Cardiac fibroblast (primary cell): ENCODE data around the gene BCAP29.
A peak's percentile ranks its signal among the peaks of the same experiment; 100 is the strongest.

ENCODE experiments used
- DNase-seq, 2 donors: peaks; one replicate each; pipeline versions ENCODE4 v3.0.0 to v3.0.0-alpha.2; 2010; ENCODE audit warnings: low read depth in 2 of 2
- H3K4me3 ChIP-seq, 2 donors: replicated peaks in 1 of 2; 1 replicate in 1 of 2; 2 replicates in 1 of 2; pipeline ENCODE4 v1.5.1; 2011; ENCODE audit warnings: low read depth in 2 of 2, low read length in 2 of 2, mild to moderate bottlenecking in 2 of 2, moderate library complexity in 1 of 2
- TF ChIP-seq, protein P1 (sequence below): IDR thresholded peaks from one replicate; pipeline ENCODE4 v1.5.1; 2011; ENCODE audit warnings: low read depth, mild to moderate bottlenecking, low read length, inconsistent platforms

Gene BCAP29

DNA sequence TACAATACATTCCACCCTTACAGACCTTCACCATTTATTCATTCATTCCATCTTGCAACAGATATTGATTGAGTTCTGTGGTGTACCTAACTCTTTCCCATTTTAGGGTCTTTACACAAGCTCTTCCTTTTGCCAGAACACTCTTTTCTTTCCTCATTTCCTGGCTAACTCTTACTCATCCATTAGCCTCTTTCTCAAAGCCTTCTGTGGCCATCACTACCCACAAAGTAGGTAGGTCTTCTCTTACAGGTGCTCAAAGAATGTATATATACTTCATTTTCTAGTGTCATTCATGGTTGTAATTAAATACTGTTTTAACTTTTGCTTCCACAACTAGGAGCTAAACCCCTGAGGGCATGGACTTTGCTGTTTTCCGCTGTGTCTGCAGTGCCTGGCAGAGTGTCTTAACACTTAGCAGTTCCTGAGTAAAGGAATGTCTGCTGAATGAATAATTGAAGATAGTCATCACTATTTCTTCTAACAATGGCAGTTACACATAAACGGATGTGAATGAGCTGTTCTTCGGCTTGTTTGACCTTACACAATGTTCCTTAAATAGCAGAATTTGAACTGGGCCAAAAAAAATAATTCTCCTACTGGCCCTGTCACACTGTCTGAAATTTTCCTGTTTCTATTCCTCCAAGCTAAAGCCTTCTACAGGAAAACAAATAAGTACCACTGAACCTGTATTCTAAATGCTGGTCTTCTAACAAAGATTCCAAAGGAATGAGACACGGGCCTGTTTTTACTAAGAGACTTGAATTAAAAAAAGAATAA lies 15.1 kb downstream of the BCAP29 start:
- H3K4me3 ChIP-seq: no peak overlapping the region
- DNase-seq: peak; percentile 94 to 99

GRCh38 chr7:107596881-107597581 lies 17.0 kb downstream of the BCAP29 start:
- TF ChIP-seq, protein P1, sequence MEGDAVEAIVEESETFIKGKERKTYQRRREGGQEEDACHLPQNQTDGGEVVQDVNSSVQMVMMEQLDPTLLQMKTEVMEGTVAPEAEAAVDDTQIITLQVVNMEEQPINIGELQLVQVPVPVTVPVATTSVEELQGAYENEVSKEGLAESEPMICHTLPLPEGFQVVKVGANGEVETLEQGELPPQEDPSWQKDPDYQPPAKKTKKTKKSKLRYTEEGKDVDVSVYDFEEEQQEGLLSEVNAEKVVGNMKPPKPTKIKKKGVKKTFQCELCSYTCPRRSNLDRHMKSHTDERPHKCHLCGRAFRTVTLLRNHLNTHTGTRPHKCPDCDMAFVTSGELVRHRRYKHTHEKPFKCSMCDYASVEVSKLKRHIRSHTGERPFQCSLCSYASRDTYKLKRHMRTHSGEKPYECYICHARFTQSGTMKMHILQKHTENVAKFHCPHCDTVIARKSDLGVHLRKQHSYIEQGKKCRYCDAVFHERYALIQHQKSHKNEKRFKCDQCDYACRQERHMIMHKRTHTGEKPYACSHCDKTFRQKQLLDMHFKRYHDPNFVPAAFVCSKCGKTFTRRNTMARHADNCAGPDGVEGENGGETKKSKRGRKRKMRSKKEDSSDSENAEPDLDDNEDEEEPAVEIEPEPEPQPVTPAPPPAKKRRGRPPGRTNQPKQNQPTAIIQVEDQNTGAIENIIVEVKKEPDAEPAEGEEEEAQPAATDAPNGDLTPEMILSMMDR: no peak
- no peak overlapping the region for H3K4me3 ChIP-seq

More for the DNA sequence above, 15.1 kb downstream of the BCAP29 start:
- TF ChIP-seq, protein P1: no peak

GRCh38 chr7:107597582-107597916 lies 17.5 kb downstream of the BCAP29 start:
- no peak overlapping the region for H3K4me3 ChIP-seq
- TF ChIP-seq, protein P1: no peak
- no peak for DNase-seq

More at GRCh38 chr7:107596881-107597581, 17.0 kb downstream of the BCAP29 start:
- peak; percentile 52 to 73 for DNase-seq

- H3K4me3 ChIP-seq: no peak overlapping the region
- no peak for DNase-seq
- TF ChIP-seq, protein P1: no peak
Observed at GRCh38 chr7:107597953-107598352, 17.9 kb downstream of the BCAP29 start.

- TF ChIP-seq, protein P1: no peak
- no peak overlapping the region for H3K4me3 ChIP-seq
Observed at GRCh38 chr7:107599262-107599661, 19.2 kb downstream of the BCAP29 start.

DNA sequence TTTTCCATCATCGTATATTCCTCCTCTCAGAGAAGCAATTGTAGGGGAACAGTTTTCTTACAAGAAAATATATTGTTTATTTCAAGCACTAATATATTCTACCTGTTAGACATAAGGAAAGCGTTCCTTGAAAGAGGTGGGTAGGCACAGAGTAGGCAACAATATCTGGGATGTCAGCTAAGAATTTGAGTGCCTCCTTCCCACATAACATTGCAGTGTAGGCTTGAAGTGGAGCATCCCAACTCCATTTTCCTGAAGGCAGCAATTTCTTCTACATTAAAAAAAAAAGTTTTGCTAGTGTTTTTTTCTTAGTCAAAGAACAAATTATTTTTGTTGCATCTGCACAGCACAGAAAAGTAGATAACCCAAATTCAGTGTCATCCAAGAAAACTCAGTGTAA lies 20.8 kb downstream of the BCAP29 start:
- TF ChIP-seq, protein P1: no peak
- DNase-seq: no peak
- no peak overlapping the region for H3K4me3 ChIP-seq

More at GRCh38 chr7:107599262-107599661, 19.2 kb downstream of the BCAP29 start:
- no peak for DNase-seq
